K562 (cell line): Measurements from ENCODE around the gene CLDN5. TPM values are rescaled to one million over a fixed set of nuclear protein-coding genes. Genes with fewer than 3 reads are reported as not detected.
A peak's percentile ranks its signal among the peaks of the same experiment; 100 is the strongest.
"Not testable (repeated sequence)": the region's sequence is repeated elsewhere in the genome, so short reads cannot be mapped to it uniquely, and the experiment has no call there.

Experiments
- ATAC-seq: fragments of 200-7000 bp; cut with Tn5 transposase; 3 replicates; pipeline ENCODE4 v1.9.1; 2020; ENCODE audit warnings: moderate library complexity
- BruUV-seq: library from RNA; stranded (reverse); fragments of 400-500 nt; replicated peaks from 2 replicates; lab custom pipeline; 2021; lab: Mats Ljungman, UMichigan
- CTCF ChIA-PET: fragments of 300-600 bp; formaldehyde crosslinking; extraction: SDS; loops from one replicate; lab custom pipeline; 2021; ENCODE audit warnings: low intra/inter-chr PET ratio; lab: Yijun Ruan, JAX
- POLR2A ChIA-PET: fragments of 300-600, 350-650 bp; sonication (Branson Sonifier 250); formaldehyde crosslinking; extraction: SDS; loops from one replicate; lab custom pipeline; 2021; ENCODE audit warnings: antibody characterized with exemption, inconsistent platforms; lab: Yijun Ruan, JAX
- DNase-seq, 4 experiments: peaks; one replicate each; pipeline versions ENCODE4 v3.0.0 to v3.0.0-alpha.2; 2011 to 2018; ENCODE audit warnings: low spot score in 3 of 4, mixed read lengths in 3 of 4; ENCODE audit errors: extremely low read depth in 1 of 4
- FAIRE-seq: peaks from 2 replicates; lab custom pipeline; 2011; peaks lifted over from hg19 to GRCh38; lab: Jason Lieb, UNC
- H2AFZ ChIP-seq: 2 replicates; pipeline ENCODE4 v1.6.0; 2011; ENCODE audit warnings: low read depth, low read length, control low read depth, inconsistent platforms
- H3K27ac ChIP-seq: fragments of 200-600 bp; 3 replicates; pipeline ENCODE4 v1.8.0; 2011; ENCODE audit warnings: low read depth, mild to moderate bottlenecking, control low read depth, inconsistent platforms, low read length, moderate library complexity, mixed read lengths; ENCODE audit errors: extremely low read depth
- H3K27me3 ChIP-seq, 2 experiments: fragments of 300-600 bp in 1 of 2; 2 replicates in 1 of 2; 3 replicates in 1 of 2; pipeline versions ENCODE4 v1.6.0 to v1.8.0; 2011; ENCODE audit warnings: inconsistent platforms in 2 of 2, low read length in 2 of 2, mild to moderate bottlenecking in 1 of 2, mixed read lengths in 1 of 2, moderate library complexity in 1 of 2; ENCODE audit not compliant: control insufficient read depth in 2 of 2, insufficient read depth in 2 of 2
- H3K36me3 ChIP-seq: fragments of 300-600 bp; 3 replicates; pipeline ENCODE4 v1.8.0; 2011; ENCODE audit warnings: mild to moderate bottlenecking, low read length, inconsistent platforms; ENCODE audit not compliant: control insufficient read depth, insufficient read depth
- H3K4me1 ChIP-seq, 2 experiments: fragments of 200-600 bp in 1 of 2; replicated peaks in 1 of 2; 2 replicates in 1 of 2; 3 replicates in 1 of 2; pipeline versions ENCODE4 v1.5.1 to v1.8.0; 2011; ENCODE audit warnings: inconsistent platforms in 2 of 2, low read length in 2 of 2, mild to moderate bottlenecking in 1 of 2, mixed read lengths in 1 of 2, moderate library complexity in 1 of 2; ENCODE audit not compliant: control insufficient read depth in 2 of 2, insufficient read depth in 2 of 2
- H3K4me2 ChIP-seq: 2 replicates; pipeline ENCODE4 v1.6.1; 2011; ENCODE audit warnings: low read length, control low read depth, inconsistent platforms, mixed read lengths; ENCODE audit not compliant: insufficient read depth
- H3K4me3 ChIP-seq: fragments of 200-600 bp; sonication (generic), shearing (Covaris generic); 2 replicates; pipeline ENCODE4 v1.5.1; 2016; ENCODE audit warnings: control low read depth, inconsistent platforms
- H3K79me2 ChIP-seq: fragments of 200-600 bp; 3 replicates; pipeline ENCODE4 v1.8.0; 2011; ENCODE audit warnings: low read length, inconsistent platforms; ENCODE audit not compliant: control insufficient read depth, insufficient read depth
- H3K9ac ChIP-seq, 2 experiments: 2 replicates each; pipeline versions ENCODE4 v1.6.0 to v1.6.1; 2011; ENCODE audit warnings: low read depth in 2 of 2, low read length in 2 of 2, control low read depth in 1 of 2, inconsistent platforms in 1 of 2, mild to moderate bottlenecking in 1 of 2, mixed read lengths in 1 of 2; ENCODE audit not compliant: insufficient read depth in 1 of 2
- H3K9me1 ChIP-seq: one replicate; pipeline ENCODE4 v1.6.0; 2011; ENCODE audit warnings: inconsistent platforms, mild to moderate bottlenecking, low read length, moderate library complexity; ENCODE audit not compliant: control insufficient read depth, insufficient read depth
- H3K9me3 ChIP-seq: replicated peaks from 2 replicates; pipeline ENCODE4 v1.5.1; 2011; ENCODE audit warnings: low read depth, low read length, inconsistent platforms; ENCODE audit not compliant: control insufficient read depth, insufficient read depth
- H4K20me1 ChIP-seq: replicated peaks from 2 replicates; pipeline ENCODE4 v1.6.1; 2011; ENCODE audit warnings: low read length, inconsistent platforms, mixed read lengths; ENCODE audit not compliant: control insufficient read depth, insufficient read depth
- AFF1 ChIP-seq, 2 experiments: fragments of 450-650 bp; IDR thresholded peaks; 2 replicates each; pipeline ENCODE4 v1.6.1; 2018; ENCODE audit warnings: mild to moderate bottlenecking in 2 of 2, low read depth in 1 of 2; ENCODE audit not compliant: partially characterized antibody in 2 of 2
- KAT7 ChIP-seq: sonication (generic); formaldehyde crosslinking; IDR thresholded peaks from 2 replicates; pipeline ENCODE4 v1.8.0; 2022; ENCODE audit warnings: missing genetic modification reagents, mild to moderate bottlenecking, borderline replicate concordance
- L3MBTL2 ChIP-seq: fragments of 450-650 bp; IDR thresholded peaks from 2 replicates; pipeline ENCODE4 v1.6.1; 2016; ENCODE audit warnings: mild to moderate bottlenecking, moderate library complexity
- RNF2 ChIP-seq: sonication (generic); IDR thresholded peaks from 2 replicates; pipeline ENCODE4 v1.6.1; 2016
- SRF ChIP-seq, 2 experiments: fragments of 250-450, 450-650 bp in 1 of 2; sonication (Bioruptor Pico) in 1 of 2; sonication (generic) in 1 of 2; formaldehyde crosslinking; IDR thresholded peaks; 2 replicates each; pipeline versions ENCODE4 v1.5.0 to v1.5.1; 2020 to 2022; ENCODE audit warnings: mild to moderate bottlenecking in 1 of 2, missing genetic modification reagents in 1 of 2
- ZNF121 ChIP-seq: sonication (generic); formaldehyde crosslinking; conservative IDR thresholded peaks from 2 replicates; pipeline ENCODE4 v1.8.0; 2022; ENCODE audit warnings: missing genetic modification reagents
- WGBS: fragments of 100-300 bp; shearing (Covaris generic); methylation state at CpG from one replicate; pipeline ENCODE4 v1.1.6; 2016; ENCODE audit warnings: low coverage, mixed read lengths; ENCODE audit not compliant: insufficient coverage; ENCODE audit errors: missing lambda C conversion rate; 5-methylcytosine and 5-hydroxymethylcytosine counted together
- in situ Hi-C: fragments of 300-500 bp; cut with MboI; formaldehyde crosslinking; loops from 4 replicates; pipeline ENCODE4 v1.15.0; 2018; ENCODE audit warnings: inconsistent platforms, mixed read lengths
- intact Hi-C: fragments of 100-400 bp; cut with micrococcal nuclease; formaldehyde crosslinking; loops from 2 replicates; pipeline ENCODE4 v1.14.2; 2022
- polyA plus RNA-seq, 8 experiments: library from polyadenylated mRNA; depleted of rRNA in 4 of 8; stranded (reverse) in 5 of 8; unstranded in 3 of 8; fragments of >200 nt; fragmentation: Nextera tagmentation in 2 of 8; fragmentation: Illumina TruSeq in 1 of 8; extraction: Ambion mirVana in 2 of 8; extraction: Trizol in 1 of 8; gene quantifications; 2 replicates each; pipeline versions ENCODE4 v1.2.1 to v1.2.3, GENCODE V29; 2011 to 2014; ENCODE audit warnings: inconsistent platforms in 1 of 8, missing spikeins in 1 of 8
- total RNA-seq, 7 experiments: library from RNA; depleted of rRNA in 6 of 7; stranded (reverse); fragments of >200 nt in 6 of 7; fragmentation: Illumina TruSeq in 2 of 7; extraction: Trizol in 2 of 7; gene quantifications; 2 replicates each; pipeline versions ENCODE4 v1.2.1 to v1.2.3, GENCODE V29; 2011 to 2021; ENCODE audit warnings: low replicate concordance in 1 of 7
- TF ChIP-seq, protein P1 (sequence below): sonication (generic); formaldehyde crosslinking; IDR thresholded peaks from 2 replicates; pipeline ENCODE4 v1.8.0; 2022; ENCODE audit warnings: mild to moderate bottlenecking, low read depth, missing genetic modification reagents
- TF ChIP-seq, protein P2 (sequence below), 2 experiments: fragments of 450-650 bp in 1 of 2; sonication (generic) in 1 of 2; formaldehyde crosslinking in 1 of 2; IDR thresholded peaks in 1 of 2; conservative IDR thresholded peaks in 1 of 2; 2 replicates each; pipeline versions ENCODE4 v1.6.1 to v1.8.1; 2016 to 2023; ENCODE audit warnings: mild to moderate bottlenecking in 2 of 2, moderate library complexity in 2 of 2, inconsistent platforms in 1 of 2, missing genetic modification reagents in 1 of 2

The CLDN5 gene
- total and polyA plus RNA-seq, 9 of the 15 experiments (the other 6 are each of a cell fraction or from before 2014, with no cell fraction given), result 0.20 TPM; not detected in 8

DNA sequence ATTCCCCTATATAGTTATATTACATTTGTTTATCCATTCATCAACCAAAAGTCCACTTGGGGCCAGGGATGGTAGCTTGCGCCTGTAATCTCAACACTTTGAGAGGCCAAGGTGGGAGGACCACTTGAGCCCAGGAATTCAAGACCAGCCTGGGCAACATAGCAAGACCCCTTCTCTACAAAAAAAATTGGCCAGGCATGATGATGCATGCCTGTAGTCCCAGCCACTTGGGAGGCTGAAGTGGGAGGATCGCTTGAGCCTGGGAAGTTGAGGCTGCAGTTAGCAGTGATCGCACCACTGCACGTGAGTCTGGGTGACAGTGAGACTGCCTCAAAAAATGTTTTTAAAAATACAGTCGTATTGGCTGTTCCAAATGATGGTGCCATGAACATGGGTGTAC lies 24.2 kb upstream of the CLDN5 start:
- H4K20me1 ChIP-seq, H3K79me2 ChIP-seq, H2AFZ ChIP-seq, H3K9me3 ChIP-seq, in situ Hi-C loops, H3K4me1 ChIP-seq, FAIRE-seq, H3K9ac ChIP-seq, H3K4me3 ChIP-seq, H3K27ac ChIP-seq, intact Hi-C loops, H3K9me1 ChIP-seq, H3K4me2 ChIP-seq, DNase-seq, BruUV-seq, H3K36me3 ChIP-seq, ATAC-seq: not testable (repeated sequence)
- CTCF ChIA-PET, result interaction anchor here (0.7 kb wide), 1 partner anchor 65 kb away, joined by 3 read pairs; no protein-coding TSS in a partner anchor
- POLR2A ChIA-PET, result interaction anchor here (0.6 kb wide), 2 partner anchors 10 to 69 kb away, joined by 3 read pairs; partner anchors contain the start of genes CDC45 and UFD1
- WGBS, result 4% methylated on average over 5 of the region's 5 CpGs
- H3K27me3 ChIP-seq, result peaks cover 71 to 89% of the 10 kb centered on the region in 2 experiments
- TF ChIP-seq ZNF121 (CRISPR knock-in tag), result peak; percentile 93
- TF ChIP-seq, protein P1, sequence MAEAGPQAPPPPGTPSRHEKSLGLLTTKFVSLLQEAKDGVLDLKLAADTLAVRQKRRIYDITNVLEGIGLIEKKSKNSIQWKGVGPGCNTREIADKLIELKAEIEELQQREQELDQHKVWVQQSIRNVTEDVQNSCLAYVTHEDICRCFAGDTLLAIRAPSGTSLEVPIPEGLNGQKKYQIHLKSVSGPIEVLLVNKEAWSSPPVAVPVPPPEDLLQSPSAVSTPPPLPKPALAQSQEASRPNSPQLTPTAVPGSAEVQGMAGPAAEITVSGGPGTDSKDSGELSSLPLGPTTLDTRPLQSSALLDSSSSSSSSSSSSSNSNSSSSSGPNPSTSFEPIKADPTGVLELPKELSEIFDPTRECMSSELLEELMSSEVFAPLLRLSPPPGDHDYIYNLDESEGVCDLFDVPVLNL (CRISPR knock-in tag), result peak; percentile 43; the same call in 1 of the 2 replicates

- Histone ChIP-seq H3K27me3 (peaks cover 70 to 91% of the 10 kb centered on the region in 2 experiments), H3K9me3 (peaks cover 2% of the 10 kb centered on the region), H3K4me1 (peaks cover 0 to 6% of the 10 kb centered on the region in 2 experiments; a peak in 1 of 5 replicates), H3K9ac (no peak overlapping the region), H3K36me3 (no peaks in the 10 kb centered on the region), H3K4me3 (no peak overlapping the region), H3K9me1 (no peaks in the 10 kb centered on the region), H3K4me2 (no peak overlapping the region), H2AFZ (no peak overlapping the region), H4K20me1 (0 out of 2 replicates have a peak, but pooled peaks cover 10% of the 10 kb centered on the region), H3K27ac (no peak overlapping the region), H3K79me2 (no peaks in the 10 kb centered on the region)
- DNase-seq (no peak), FAIRE-seq (no peak), ATAC-seq (no peak)
- CTCF ChIA-PET, result interaction anchor here (0.6 kb wide), 1 partner anchor 170 kb away, joined by 3 read pairs; no protein-coding TSS in a partner anchor
- BruUV-seq, result no TSS peak
- intact Hi-C loops (no loop called here), in situ Hi-C loops (no loop called here)
- whole genome bisulfite sequencing, result 4% methylated on average over 8 of the region's 8 CpGs
- POLR2A ChIA-PET, result no interaction called here
- TF ChIP-seq RNF2 (no peak), L3MBTL2 (no peak), KAT7 (CRISPR knock-in tag) (no peak), SRF (CRISPR knock-in tag; IDR thresholded peaks at IDR 0.05) (no peak), AFF1 (IDR thresholded peaks at IDR 0.05; ENCODE audit: low read depth in 1 of 2, partially characterized antibody in 2 of 2) (no peak)
- TF ChIP-seq, protein P2, sequence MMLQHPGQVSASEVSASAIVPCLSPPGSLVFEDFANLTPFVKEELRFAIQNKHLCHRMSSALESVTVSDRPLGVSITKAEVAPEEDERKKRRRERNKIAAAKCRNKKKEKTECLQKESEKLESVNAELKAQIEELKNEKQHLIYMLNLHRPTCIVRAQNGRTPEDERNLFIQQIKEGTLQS (IDR thresholded peaks at IDR 0.05), result no peak
- TF ChIP-seq, protein P2 (CRISPR knock-in tag; conservative IDR thresholded peaks at IDR 0.05), result no peak
Observed at GRCh38 chr22:19547620-19548019, 23.4 kb upstream of the CLDN5 start.
